NCI-H2081 treated with DMSO at 0.1 percent for 48 hours (cell line): ENCODE measurements around the gene GM2A.
"Not testable (repeated sequence)": the region's sequence is repeated elsewhere in the genome, so short reads cannot be mapped to it uniquely, and the experiment has no call there.

ENCODE experiments used
- DNase-seq: peaks from one replicate; lab custom pipeline; 2025; lab: John Stamatoyannopoulos, UW

Gene GM2A

DNA sequence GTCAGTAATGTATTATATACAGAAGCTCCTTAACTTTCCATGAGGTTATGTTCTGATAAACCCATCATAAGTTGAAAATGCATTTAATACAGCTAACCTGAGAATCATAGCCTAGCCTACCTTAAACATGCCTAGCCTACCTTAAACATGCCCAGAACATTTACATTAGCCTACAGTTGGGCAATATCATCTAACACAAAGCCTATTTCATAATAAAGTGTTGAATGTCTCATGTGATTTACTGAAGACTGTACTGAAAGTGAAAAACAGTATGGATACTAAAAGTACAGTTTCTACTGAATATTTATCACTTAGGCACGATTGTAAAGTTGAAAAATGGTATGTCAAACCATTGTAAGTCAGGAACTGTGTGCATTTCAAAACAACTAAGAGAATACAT is 1.6 kb downstream of the GM2A start:
- no peak for DNase-seq

DNA sequence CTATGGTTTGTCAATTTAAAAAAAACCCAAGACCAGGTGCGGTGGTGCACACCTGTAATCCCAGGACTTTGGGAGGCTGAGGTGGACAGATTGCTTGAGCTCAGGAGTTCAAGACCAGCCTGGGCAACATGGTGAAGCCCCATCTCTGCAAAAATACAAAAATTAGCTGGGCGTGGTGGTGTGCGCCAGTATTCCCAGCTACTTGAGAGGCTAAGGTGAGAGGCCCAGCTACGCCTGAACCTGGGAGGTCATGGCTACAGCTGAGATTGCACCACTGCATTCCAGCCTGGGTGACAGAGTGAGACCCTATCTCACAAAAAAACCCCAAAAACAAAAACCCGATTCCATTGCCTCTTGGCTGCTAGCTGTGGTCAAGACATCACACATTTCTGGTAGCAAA is 2.0 kb downstream of the GM2A start:
- not testable (repeated sequence) for DNase-seq

DNA sequence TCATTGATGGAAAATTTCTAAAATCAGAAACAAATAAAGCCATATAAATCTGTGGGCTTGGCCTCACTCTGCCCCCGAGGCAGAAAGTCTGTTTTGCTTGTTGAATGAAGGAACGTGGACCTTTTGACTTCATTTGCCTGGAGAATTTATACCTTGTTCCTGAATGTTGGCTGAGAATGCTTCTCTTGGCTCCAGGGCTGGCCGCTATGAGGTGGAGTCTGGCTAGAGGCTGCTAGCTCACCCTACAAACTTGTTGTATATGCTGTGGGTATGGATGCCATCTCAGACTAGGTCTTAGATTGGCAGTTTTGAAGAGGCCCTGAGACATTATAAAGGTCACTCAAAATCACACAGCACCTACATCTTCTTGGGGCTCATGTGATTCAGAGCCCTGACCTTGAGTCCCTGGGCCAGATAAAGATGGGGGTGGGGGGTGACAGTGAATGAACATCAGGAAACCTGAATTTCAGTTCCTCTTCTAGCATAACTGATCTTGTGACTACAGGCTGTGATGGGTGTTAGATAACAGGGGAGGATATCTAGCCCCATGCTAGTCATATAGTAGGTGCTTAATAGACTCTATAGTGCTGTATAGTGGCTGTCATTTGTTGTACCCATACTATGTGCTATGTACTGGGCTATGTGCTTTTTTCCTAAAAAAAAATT is 2.8 kb downstream of the GM2A start:
- DNase-seq, result no peak

DNA sequence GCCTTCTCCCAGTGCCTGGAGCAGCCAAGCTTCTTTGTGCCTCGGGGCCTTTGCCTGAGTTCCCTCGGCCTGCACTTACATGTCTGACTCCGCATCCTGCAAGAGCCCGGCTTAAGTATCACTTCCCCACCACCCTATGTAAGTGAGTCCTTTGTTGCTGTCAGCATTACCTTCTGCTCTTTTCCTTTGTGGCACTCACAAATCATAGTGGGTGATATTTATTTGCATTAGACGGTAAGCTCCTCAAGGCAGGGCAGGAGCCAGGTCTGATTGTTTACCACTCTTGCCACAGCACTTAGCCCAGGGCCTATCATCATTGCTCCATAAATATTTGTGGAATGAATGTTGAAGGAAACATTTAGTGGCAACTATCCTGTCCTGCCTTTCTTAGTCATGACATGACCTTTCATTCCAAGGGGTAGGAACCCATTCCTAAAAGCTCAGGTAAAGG is 4.8 kb downstream of the GM2A start:
- DNase-seq, result no peak

DNA sequence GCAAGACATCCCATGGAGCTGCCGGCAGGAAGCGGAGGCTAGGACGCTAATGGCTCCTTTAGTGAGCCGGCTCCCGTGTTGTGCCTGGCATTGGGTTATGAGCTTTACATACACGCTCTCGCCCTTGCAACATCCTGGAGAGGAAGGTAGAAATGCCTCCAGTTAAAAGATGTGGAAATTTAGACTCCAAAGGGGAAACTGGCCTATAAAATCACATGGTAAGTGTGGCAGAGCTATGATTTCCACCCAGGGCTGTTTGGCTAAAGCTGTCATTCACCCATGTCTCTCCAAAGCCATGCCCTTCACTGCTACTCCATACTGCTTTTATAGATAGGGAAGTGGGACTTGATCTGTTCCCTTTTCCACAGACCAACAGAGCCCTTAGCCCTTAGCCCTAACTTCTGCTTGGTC is 5.2 kb downstream of the GM2A start:
- no peak for DNase-seq

GRCh38 chr5:151258816-151259215 is 5.8 kb downstream of the GM2A start:
- DNase-seq, result no peak

DNA sequence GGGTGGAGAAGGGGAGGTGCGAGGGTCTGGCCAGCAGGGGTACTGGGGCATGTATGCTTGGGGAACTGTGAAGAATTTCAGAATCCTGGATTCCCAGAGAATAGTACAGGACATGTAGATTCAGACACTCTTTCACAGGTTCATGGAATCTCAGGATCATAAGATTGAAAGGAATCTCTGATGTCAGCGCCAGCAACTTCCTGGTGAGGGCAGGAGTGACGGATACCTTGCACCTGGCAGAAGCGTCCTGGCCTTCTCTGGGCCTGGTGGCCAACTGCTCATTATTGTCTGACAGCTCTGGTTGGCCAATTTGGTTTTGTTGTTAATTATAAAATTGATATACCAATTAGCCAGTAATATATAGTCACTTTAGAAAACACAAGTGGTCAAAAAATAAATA is 6.9 kb downstream of the GM2A start:
- DNase-seq, result no peak

GRCh38 chr5:151262532-151262931 is 9.5 kb downstream of the GM2A start:
- no peak for DNase-seq

DNA sequence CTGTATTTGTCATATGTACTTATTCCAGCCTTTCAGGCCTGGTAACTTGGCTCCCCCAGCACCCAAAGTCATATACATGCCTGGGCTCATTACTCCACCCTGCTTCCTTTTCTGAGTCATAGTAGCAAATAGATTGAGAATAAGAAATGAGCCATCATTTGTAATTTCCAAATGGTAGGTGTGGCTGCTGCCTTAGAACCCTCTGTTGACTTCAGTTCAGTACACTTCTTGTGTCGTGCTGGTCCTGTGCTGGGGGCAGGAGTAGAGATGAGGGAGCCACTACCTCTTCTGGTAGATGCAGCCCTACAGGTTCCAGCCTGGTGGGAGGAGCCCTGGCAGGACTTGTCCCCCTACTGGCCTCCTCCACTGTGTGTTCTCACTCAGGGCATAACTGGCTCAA is 11.1 kb downstream of the GM2A start:
- no peak for DNase-seq

- no peak for DNase-seq
Observed at GRCh38 chr5:151267491-151268260, 14.7 kb downstream of the GM2A start.

DNA sequence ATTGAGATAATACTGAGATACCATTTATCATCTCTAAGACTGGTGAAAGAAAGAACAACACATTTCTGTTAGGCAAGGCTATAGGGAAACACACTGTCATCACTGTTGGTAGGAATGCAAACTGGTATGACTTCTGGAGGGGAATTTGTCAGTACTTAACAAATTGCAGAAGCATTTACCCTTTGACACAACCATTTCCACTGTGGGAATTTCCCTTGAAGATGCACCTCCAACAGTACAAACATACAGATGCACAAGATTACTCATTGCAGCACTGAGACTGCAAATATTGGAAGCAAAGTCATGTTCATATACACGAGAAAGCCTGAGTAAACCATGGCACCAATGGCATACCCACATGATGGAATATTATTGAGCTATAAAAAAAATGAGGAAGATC is 17.6 kb downstream of the GM2A start:
- DNase-seq, result no peak

DNA sequence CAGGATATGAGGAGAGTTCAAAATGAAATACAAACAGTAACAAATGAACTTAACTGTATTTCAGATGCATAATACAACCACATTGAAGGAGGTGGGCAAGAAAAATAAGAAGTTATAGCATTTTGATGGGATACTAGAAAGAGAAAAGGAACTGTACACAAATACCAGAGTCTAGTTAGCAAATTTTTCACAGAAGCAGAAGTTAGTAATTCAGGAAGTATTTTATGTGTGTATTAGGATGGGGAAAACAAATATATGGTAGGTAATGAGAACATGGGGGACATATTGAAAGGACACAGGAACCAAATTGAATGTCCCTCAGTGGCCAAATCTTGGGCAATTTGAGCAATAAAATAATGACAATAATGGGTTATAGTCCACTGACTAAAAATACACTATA is 18.4 kb downstream of the GM2A start:
- no peak for DNase-seq

DNA sequence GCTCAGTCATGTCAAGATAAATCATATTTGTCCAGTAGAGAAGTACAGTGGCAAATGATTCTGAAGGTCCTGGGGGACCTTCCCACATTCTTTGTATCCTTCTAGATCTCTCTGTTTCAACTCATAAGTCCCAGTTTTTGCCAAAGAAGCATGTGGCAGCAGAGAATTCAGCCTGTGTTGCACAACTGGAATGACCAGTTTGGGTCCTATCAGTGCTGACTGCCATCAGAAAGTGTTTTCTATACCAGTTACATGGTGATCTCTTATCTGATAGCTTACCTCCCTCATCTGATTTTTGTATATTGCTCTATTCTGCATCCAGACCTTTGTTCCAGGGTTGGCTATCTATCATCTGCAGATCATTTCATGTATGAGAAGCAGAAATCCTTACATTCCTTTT is 21.7 kb downstream of the GM2A start:
- no peak for DNase-seq

DNA sequence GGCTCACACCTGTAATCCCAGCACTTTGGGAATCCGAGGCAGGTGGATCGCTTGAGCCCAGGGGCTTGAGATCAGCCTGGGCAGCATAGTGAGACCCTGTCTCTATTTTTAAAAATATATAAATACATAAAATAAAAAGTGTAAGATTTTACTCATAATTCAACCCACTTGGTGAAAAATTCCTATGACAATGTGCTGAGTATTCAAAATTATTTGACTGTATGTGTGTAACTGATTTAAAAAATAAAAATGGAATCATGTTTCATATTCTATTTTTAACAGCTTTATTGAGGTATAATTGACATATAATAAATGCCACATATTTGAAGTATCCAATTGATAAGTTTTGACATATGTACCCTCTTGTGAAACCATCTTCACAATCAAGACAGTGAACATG is 22.8 kb downstream of the GM2A start:
- DNase-seq, result no peak

DNA sequence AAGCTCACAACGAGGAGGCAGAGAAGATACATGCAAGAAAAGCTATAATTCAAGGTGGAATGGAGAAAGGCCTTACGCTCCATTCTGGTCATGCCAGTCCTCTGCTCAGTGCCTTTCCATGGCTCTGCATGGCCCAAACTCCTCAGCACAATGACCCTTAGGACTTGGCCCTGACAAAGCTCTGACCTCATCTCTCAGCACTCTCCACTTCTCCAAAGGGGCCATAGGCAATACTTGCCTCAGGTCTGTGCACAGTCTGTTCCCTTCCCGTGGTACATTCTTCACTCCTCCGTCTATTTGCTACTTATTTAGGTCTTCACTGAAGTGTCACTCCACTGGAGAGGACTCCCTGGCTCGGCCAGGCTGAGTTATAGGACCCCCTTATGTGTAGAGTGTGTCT is 25.9 kb downstream of the GM2A start:
- no peak for DNase-seq

DNA sequence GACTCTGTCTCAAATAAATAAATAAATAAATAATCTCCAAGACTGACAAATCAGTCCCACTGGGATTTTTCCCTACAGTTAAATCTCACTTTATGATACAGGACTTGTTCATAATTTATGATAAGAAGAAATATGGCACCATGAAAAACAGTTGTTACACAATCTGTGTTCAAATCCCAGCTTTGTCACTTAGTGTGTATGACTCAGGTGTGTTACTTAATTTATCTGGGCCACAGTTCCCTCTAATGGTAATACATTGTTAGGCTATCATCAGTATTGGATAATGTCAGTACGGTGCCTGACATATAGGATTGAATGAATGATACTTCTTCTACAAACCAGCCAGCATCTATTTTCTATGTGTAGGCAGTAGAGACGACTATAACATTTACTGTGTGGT is 27.5 kb downstream of the GM2A start:
- DNase-seq, result no peak

GRCh38 chr5:151281001-151281639 is 28.1 kb downstream of the GM2A start:
- no peak for DNase-seq

DNA sequence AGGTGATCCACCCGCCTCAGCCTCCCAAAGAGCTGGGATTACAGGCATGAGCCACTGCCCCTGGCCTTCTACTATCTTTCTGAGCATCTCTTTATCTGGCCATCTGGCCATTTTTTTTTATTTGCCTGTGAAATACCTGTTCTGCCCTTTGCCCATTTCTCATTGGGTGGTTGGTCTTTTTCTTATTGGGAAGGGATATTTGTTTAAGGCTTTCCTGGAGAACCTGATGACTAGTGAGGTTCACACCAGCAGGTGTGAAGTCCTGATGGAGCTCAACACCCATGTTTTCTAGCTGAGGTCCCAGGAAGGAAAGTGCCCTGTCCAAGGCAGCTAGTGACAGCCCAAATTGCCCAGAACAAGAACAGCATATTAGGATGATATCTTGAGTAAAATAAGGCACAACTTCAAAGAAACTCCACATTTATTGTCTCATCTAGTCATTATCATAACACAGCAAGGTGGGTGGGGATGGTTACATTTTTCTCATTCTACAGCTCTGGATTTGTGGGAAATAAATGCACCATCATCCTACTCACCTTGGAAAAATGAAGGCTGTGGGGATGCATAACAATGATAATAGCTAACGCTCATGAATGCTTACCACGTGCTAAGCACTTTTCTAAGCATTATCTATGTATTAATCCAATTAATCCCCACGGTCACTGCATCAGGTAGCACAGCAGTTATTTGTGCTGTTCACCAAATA is 30.3 kb downstream of the GM2A start:
- no peak for DNase-seq

DNA sequence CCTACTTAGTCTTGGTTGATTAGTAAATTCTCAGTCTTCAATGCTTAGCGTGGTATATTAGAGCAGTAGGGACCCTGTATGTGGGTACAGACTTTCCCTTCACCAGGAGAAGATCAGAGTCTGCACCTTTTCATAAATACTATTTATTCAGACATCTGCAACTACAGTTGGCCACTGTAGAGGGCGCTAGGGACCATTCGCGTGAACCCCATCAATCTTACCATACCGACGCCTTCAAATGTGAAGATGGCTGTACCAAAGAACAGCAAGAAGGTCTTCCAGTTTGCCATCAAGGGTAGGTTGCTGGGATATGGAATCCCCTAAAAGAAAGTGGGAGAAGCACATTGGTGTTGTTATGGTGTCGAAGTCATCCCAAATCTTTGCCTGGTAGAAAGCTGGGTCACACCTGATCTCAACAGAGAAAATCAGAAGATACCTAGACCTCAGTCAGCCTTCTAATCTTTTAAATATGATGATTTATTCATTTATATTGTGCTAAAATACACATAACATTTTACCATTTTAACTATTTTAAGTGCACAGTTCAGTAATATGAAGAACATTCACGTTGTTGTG is 31.5 kb downstream of the GM2A start:
- DNase-seq, result no peak

- DNase-seq, result no peak
Observed at GRCh38 chr5:151285683-151286082, 32.7 kb downstream of the GM2A start.

DNA sequence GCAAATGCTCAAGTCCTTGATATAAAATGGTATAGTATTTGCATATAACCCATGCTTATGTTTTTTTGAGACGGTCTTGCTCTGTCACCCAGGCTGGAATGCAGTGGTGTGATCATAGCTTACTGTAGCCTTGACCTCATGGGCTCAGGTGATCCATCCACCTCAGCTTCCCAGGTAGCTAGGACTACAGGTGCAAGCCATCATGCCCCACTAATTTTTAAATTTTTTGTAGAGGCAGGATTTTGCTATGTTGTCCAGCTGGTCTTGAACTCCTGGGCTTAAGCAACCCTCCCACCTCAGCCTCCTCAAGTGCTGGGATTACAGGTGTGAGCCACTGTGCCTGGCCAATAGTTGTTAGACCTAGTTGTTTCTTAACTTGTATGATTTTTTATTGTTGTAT is 33.3 kb downstream of the GM2A start:
- no peak for DNase-seq

DNA sequence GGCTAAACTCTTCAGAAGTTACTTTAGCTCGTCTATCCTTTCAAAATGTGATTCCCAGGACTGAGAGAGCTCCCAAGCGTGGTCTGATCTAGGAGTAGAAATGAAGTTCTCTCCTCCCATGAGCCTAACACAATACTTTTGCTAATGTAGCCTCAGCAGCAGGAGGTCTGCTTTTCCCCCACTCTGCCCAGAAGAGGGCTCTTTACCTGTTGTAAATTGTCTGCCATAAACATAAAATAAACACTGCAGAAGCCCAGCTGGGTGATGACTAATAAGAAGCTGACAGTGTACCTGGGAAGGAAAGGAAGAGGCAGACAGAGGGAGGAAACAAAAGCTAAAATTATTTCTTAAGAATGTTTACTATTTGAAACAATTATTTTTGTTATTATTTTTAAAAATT is 35.2 kb downstream of the GM2A start:
- DNase-seq, result no peak
